HCT116 (cell line): ENCODE data around the gene GPATCH8.

Experiments used
- ATF3 ChIP-seq: IDR thresholded peaks from 2 replicates; pipeline ENCODE4 v1.6.1; 2012
- EZH2 ChIP-seq: fragments of 200-600 bp; sonication (generic); IDR thresholded peaks from 2 replicates; pipeline ENCODE4 v1.6.1; 2017; ENCODE audit warnings: antibody characterized with exemption, mixed run types
- EZH2phosphoT487 ChIP-seq: fragments of 200-600 bp; IDR thresholded peaks from 2 replicates; pipeline ENCODE4 v1.6.1; 2018; ENCODE audit warnings: antibody characterized with exemption, borderline replicate concordance
- POLR2A ChIP-seq: IDR thresholded peaks from 2 replicates; pipeline ENCODE4 v1.7.0; 2011; ENCODE audit warnings: borderline replicate concordance; ENCODE audit not compliant: insufficient read depth, insufficient read length; ENCODE audit errors: extremely low read depth
- POLR2AphosphoS5 ChIP-seq: IDR thresholded peaks from 2 replicates; pipeline ENCODE4 v1.6.1; 2011; ENCODE audit warnings: mild to moderate bottlenecking, low read depth, low read length, moderate library complexity
- YY1 ChIP-seq: IDR thresholded peaks from 2 replicates; pipeline ENCODE4 v1.6.1; 2011; ENCODE audit warnings: low read length, low read depth, moderate library complexity, mild to moderate bottlenecking; ENCODE audit not compliant: insufficient replicate concordance; ENCODE audit errors: extremely low read depth
- TF ChIP-seq, protein P1 (sequence below), 3 experiments: fragments of 200-600 bp in 1 of 3; sonication (generic) in 1 of 3; IDR thresholded peaks in 2 of 3; conservative IDR thresholded peaks in 1 of 3; 2 replicates each; pipeline ENCODE4 v1.5.1; 2012 to 2017; ENCODE audit warnings: low read depth in 2 of 3, low read length in 2 of 3, antibody characterized with exemption in 1 of 3, borderline replicate concordance in 1 of 3, control low read depth in 1 of 3, mild to moderate bottlenecking in 1 of 3, mixed read lengths in 1 of 3, mixed run types in 1 of 3, moderate library complexity in 1 of 3; ENCODE audit not compliant: insufficient read depth in 1 of 3
- TF ChIP-seq, protein P2 (sequence below): IDR thresholded peaks from 2 replicates; pipeline ENCODE4 v1.6.1; 2012

GRCh38 chr17:44424828-44425461 is 78.3 kb downstream of the GPATCH8 start:
- TF ChIP-seq POLR2AphosphoS5 = no peak
- TF ChIP-seq YY1 = no peak
- TF ChIP-seq EZH2 = no peak
- TF ChIP-seq, protein P1, sequence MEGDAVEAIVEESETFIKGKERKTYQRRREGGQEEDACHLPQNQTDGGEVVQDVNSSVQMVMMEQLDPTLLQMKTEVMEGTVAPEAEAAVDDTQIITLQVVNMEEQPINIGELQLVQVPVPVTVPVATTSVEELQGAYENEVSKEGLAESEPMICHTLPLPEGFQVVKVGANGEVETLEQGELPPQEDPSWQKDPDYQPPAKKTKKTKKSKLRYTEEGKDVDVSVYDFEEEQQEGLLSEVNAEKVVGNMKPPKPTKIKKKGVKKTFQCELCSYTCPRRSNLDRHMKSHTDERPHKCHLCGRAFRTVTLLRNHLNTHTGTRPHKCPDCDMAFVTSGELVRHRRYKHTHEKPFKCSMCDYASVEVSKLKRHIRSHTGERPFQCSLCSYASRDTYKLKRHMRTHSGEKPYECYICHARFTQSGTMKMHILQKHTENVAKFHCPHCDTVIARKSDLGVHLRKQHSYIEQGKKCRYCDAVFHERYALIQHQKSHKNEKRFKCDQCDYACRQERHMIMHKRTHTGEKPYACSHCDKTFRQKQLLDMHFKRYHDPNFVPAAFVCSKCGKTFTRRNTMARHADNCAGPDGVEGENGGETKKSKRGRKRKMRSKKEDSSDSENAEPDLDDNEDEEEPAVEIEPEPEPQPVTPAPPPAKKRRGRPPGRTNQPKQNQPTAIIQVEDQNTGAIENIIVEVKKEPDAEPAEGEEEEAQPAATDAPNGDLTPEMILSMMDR (IDR thresholded peaks at IDR 0.05 in 2 of 3, conservative IDR thresholded peaks at IDR 0.05 in 1 of 3; ENCODE audit: borderline replicate concordance in 1 of 3, insufficient read depth in 1 of 3, low read depth in 2 of 3, low read length in 2 of 3) = no peak
- TF ChIP-seq, protein P2, sequence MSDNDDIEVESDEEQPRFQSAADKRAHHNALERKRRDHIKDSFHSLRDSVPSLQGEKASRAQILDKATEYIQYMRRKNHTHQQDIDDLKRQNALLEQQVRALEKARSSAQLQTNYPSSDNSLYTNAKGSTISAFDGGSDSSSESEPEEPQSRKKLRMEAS = no peak
- TF ChIP-seq POLR2A = no peak
- TF ChIP-seq EZH2phosphoT487 = no peak
- no peak for TF ChIP-seq ATF3
